ENCODE measurements around the gene MGA. TPM values are rescaled to one million over a fixed set of nuclear protein-coding genes. Genes with fewer than 3 reads are reported as not detected.

Gene MGA
- total RNA-seq, 1 donor from 2014 or later: 71.4 TPM

DNA sequence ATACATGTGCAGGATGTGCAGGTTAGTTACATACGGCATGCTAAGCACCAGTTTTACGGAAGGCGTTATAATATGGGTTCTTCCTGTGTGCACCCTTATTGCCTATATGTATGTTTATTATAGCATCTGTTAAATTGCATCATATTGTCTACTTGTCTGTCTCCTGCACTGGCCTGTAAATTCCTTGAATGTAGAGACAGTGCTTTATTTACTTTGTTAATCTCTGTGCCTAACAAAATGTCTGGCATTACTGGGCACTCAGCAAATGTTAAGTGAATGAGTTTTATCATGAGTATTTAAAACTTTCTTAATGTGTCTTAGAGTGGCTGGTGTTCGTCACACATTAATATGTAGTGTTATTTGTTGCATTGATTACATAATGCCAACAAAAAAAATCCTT, 23.8 kb downstream of the MGA start:
- H3K4me3 Mint-ChIP-seq: no peak overlapping the region
- no peak for DNase-seq (ENCODE audit: low spot score in 2 of 2, unreplicated experiment in 2 of 2)

DNA sequence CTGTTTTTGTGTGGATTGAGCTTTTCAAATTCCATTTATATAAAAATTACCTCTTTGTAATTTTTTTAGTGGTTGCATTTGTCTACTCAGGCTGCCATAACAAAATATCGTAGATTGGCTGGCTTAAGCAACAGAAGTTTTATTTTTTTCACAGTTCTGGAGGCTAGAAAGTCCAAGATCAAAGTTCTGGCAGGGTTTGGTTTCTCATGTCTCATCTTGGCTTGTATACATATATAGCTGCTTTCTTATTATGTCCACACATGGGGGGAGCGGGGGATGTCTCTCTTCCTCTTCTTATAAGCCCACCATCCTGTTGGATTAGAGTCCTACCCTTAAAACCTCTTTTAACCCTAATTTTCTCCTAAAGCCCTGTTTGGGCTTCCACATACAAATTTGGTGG, 28.5 kb downstream of the MGA start:
- Mint-ChIP-seq H3K27ac (peak overlapping the region; percentile 74), H3K4me1 (peaks cover 14% of the 10 kb centered on the region), H3K27me3 (ENCODE audit: low read depth) (no peaks in the 10 kb centered on the region), H3K36me3 (no peaks in the 10 kb centered on the region), H3K4me3 (no peak overlapping the region), H3K9me3 (no peaks in the 10 kb centered on the region)
- DNase-seq (ENCODE audit: low spot score in 2 of 2, unreplicated experiment in 2 of 2): no peak
- TF ChIP-seq, protein P1, sequence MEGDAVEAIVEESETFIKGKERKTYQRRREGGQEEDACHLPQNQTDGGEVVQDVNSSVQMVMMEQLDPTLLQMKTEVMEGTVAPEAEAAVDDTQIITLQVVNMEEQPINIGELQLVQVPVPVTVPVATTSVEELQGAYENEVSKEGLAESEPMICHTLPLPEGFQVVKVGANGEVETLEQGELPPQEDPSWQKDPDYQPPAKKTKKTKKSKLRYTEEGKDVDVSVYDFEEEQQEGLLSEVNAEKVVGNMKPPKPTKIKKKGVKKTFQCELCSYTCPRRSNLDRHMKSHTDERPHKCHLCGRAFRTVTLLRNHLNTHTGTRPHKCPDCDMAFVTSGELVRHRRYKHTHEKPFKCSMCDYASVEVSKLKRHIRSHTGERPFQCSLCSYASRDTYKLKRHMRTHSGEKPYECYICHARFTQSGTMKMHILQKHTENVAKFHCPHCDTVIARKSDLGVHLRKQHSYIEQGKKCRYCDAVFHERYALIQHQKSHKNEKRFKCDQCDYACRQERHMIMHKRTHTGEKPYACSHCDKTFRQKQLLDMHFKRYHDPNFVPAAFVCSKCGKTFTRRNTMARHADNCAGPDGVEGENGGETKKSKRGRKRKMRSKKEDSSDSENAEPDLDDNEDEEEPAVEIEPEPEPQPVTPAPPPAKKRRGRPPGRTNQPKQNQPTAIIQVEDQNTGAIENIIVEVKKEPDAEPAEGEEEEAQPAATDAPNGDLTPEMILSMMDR (IDR thresholded peaks at IDR 0.05; ENCODE audit: unreplicated experiment): no peak

More for the DNA sequence above, 23.8 kb downstream of the MGA start:
- Mint-ChIP-seq H3K36me3 (peaks cover 22% of the 10 kb centered on the region), H3K27me3 (ENCODE audit: low read depth) (no peaks in the 10 kb centered on the region), H3K9me3 (peaks cover 9% of the 10 kb centered on the region), H3K27ac (peak overlapping the region; percentile 21), H3K4me1 (peaks cover 8% of the 10 kb centered on the region)
- TF ChIP-seq, protein P1 (IDR thresholded peaks at IDR 0.05; ENCODE audit: unreplicated experiment): no peak

DNA sequence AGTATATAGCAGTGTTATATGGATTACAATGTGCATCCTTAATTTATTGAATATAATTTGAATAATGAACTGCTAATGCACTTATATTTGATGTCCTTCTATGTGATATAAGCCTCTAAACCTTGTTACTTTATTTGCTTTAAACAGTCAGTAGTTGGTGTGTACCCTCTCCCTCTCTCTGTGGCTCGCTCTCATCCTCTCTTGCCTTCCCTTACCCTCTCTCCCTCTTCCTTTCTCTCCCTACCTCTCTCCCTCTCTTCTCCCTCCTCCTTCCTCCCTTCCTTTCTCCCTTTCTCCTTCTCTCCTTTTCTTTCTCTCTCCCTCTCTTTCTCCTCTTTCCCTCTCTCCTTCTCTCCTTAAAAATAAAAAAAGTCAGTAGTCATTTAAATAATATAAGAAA, 28.9 kb downstream of the MGA start:
- Mint-ChIP-seq H3K4me1 (peaks cover 14% of the 10 kb centered on the region), H3K27me3 (ENCODE audit: low read depth) (no peaks in the 10 kb centered on the region), H3K36me3 (no peaks in the 10 kb centered on the region), H3K9me3 (no peaks in the 10 kb centered on the region), H3K4me3 (no peak overlapping the region), H3K27ac (no peak overlapping the region)
- TF ChIP-seq, protein P1 (IDR thresholded peaks at IDR 0.05; ENCODE audit: unreplicated experiment): no peak
- DNase-seq (ENCODE audit: low spot score in 2 of 2, unreplicated experiment in 2 of 2): no peak

DNA sequence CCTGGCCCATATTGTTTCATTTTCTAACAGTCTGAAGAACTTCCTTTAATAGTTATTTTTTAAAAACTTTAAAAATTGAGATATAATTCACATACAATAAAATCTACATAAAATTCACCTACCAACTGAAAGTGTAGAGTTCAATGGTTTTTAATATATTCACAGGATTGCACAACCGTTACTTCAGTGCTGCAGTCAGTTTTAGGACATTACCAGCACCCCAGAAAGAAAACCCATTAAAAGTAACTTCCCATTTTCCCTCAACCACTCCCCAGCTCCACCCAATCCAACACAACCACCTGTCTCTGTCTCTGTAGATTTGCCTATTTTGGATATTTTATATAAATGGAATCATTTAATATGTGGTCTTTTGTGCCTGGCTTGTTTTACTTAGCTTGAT, 29.6 kb downstream of the MGA start:
- no peak for DNase-seq (ENCODE audit: low spot score in 2 of 2, unreplicated experiment in 2 of 2)
- H3K27me3 Mint-ChIP-seq (ENCODE audit: low read depth): no peaks in the 10 kb centered on the region
- H3K36me3 Mint-ChIP-seq: no peaks in the 10 kb centered on the region
- H3K9me3 Mint-ChIP-seq: no peaks in the 10 kb centered on the region
- peaks cover 14% of the 10 kb centered on the region for H3K4me1 Mint-ChIP-seq
- no peak overlapping the region for H3K4me3 Mint-ChIP-seq
- no peak overlapping the region for H3K27ac Mint-ChIP-seq
- TF ChIP-seq, protein P1 (IDR thresholded peaks at IDR 0.05; ENCODE audit: unreplicated experiment): no peak

DNA sequence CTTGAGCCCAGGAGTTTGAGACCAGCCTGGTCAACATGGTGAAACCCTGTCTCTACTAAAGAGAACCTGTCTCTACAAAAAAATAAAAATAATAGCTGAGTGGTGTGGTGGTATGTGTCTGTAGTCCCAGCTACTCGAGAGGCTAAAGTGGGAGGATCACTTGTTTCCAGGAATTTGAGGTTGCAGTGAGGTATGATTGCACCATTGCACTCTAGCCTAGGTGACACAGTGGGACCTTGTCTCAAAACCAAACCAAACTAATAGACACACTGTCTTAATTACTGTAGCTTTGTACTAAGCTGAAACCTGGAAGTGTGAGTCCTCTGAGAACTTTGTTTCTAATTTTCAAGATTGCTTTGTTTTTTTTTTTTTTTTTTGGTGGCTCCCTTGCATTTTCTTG, 30.4 kb downstream of the MGA start:
- H3K36me3 Mint-ChIP-seq: no peaks in the 10 kb centered on the region

More for the DNA sequence above, 30.4 kb downstream of the MGA start:
- H3K27me3 Mint-ChIP-seq (ENCODE audit: low read depth): no peaks in the 10 kb centered on the region
- H3K4me1 Mint-ChIP-seq: peaks cover 14% of the 10 kb centered on the region
- TF ChIP-seq, protein P1 (IDR thresholded peaks at IDR 0.05; ENCODE audit: unreplicated experiment): no peak
- DNase-seq (ENCODE audit: low spot score in 2 of 2, unreplicated experiment in 2 of 2): no peak
- H3K27ac Mint-ChIP-seq: no peak overlapping the region
- no peaks in the 10 kb centered on the region for H3K9me3 Mint-ChIP-seq
- H3K4me3 Mint-ChIP-seq: no peak overlapping the region

Data from mesothelial cell of epicardium (in vitro differentiated cells).